Activated CD4-positive, alpha-beta T cell treated with anti-CD3 and anti-CD28 coated beads, Interleukin-2, amount 10 ng/mL, durations not matched to agents 7 days and 5 days (primary cell): Measurements from ENCODE around the gene DOC2A. TPM values are rescaled to one million over a fixed set of nuclear protein-coding genes. Genes with fewer than 3 reads are reported as not detected.
"Not testable (repeated sequence)": the region's sequence is repeated elsewhere in the genome, so short reads cannot be mapped to it uniquely, and the experiment has no call there.

Experiments used
- CTCF ChIA-PET: fragments of 350-600 bp; sonication (Branson Sonifier 250); formaldehyde crosslinking; loops from one replicate; lab custom pipeline; 2021; ENCODE audit warnings: antibody characterized with exemption; lab: Charles Lee
- POLR2A ChIA-PET: fragments of 350-600 bp; sonication (Branson Sonifier 250); formaldehyde crosslinking; loops from one replicate; lab custom pipeline; 2021; ENCODE audit warnings: antibody characterized with exemption; lab: Charles Lee
- DNase-seq: peaks from one replicate; pipeline ENCODE4 v3.0.0-alpha.2; 2020
- H3K27ac Mint-ChIP-seq: one replicate; pipeline ENCODE4 v1.8.0; 2021; ENCODE audit warnings: mild to moderate bottlenecking, moderate library complexity, mixed read lengths
- H3K27me3 Mint-ChIP-seq: one replicate; pipeline ENCODE4 v1.8.0; 2021; ENCODE audit warnings: mixed read lengths
- H3K36me3 Mint-ChIP-seq: one replicate; pipeline ENCODE4 v1.8.0; 2021; ENCODE audit warnings: low read depth, mixed read lengths
- H3K4me1 Mint-ChIP-seq: one replicate; pipeline ENCODE4 v1.8.0; 2021; ENCODE audit warnings: mixed read lengths
- H3K4me3 Mint-ChIP-seq: one replicate; pipeline ENCODE4 v1.8.0; 2021; ENCODE audit warnings: mild to moderate bottlenecking, moderate library complexity, mixed read lengths
- H3K9me3 Mint-ChIP-seq: one replicate; pipeline ENCODE4 v1.8.0; 2021; ENCODE audit warnings: mixed read lengths
- total RNA-seq, 2 experiments: library from RNA; stranded (reverse); gene quantifications; one replicate each; pipeline ENCODE4 v1.2.3, GENCODE V29; 2021

The DOC2A gene
- total RNA-seq, 2 experiments from 2014 or later = 0.19 to 0.30 TPM

GRCh38 chr16:30025156-30025555 is 14.3 kb upstream of the DOC2A start:
- no peak overlapping the region for H3K27ac Mint-ChIP-seq
- peaks cover 43% of the 10 kb centered on the region for H3K27me3 Mint-ChIP-seq
- H3K4me3 Mint-ChIP-seq = no peak overlapping the region
- ChIA-PET CTCF (interaction anchor here (0.5 to 0.7 kb wide), 2 partner anchors 13 to 192 kb away, joined by 3 read pairs; no protein-coding TSS in a partner anchor), POLR2A (no interaction called here)
- no peaks in the 10 kb centered on the region for H3K9me3 Mint-ChIP-seq
- DNase-seq = no peak
- peaks cover 9% of the 10 kb centered on the region for H3K4me1 Mint-ChIP-seq
- no peaks in the 10 kb centered on the region for H3K36me3 Mint-ChIP-seq

- H3K9me3 Mint-ChIP-seq = no peaks in the 10 kb centered on the region
- DNase-seq = no peak
- no peak overlapping the region for H3K4me3 Mint-ChIP-seq
- ChIA-PET POLR2A (no interaction called here), CTCF (no interaction called here)
- H3K36me3 Mint-ChIP-seq = no peaks in the 10 kb centered on the region
- H3K27me3 Mint-ChIP-seq = peaks cover 36% of the 10 kb centered on the region
- peaks cover 9% of the 10 kb centered on the region for H3K4me1 Mint-ChIP-seq
- H3K27ac Mint-ChIP-seq = no peak overlapping the region
These were observed 13.6 kb upstream of the DOC2A start for GRCh38 chr16:30024451-30024850.

GRCh38 chr16:30023586-30023985 is 12.8 kb upstream of the DOC2A start:
- peaks cover 31% of the 10 kb centered on the region for H3K27me3 Mint-ChIP-seq
- POLR2A ChIA-PET = no interaction called here

GRCh38 chr16:30022887-30023286 is 12.1 kb upstream of the DOC2A start, which contains the start of gene C16orf92:
C16orf92 (plus strand) TSS chr16:30023198; CDS start chr16:30023341, 143 bp downstream.
- peaks cover 24% of the 10 kb centered on the region for H3K27me3 Mint-ChIP-seq
- ChIA-PET CTCF (interaction anchor here (0.6 to 1.9 kb wide), 5 partner anchors 9 to 426 kb away, joined by 3 to 8 read pairs (median 3); partner anchors contain the start of gene TLCD3B), POLR2A (no interaction called here)
- no peaks in the 10 kb centered on the region for H3K36me3 Mint-ChIP-seq
- no peak within 1 kb of the TSS for H3K4me3 Mint-ChIP-seq
- no peak within 1 kb of the TSS for H3K27ac Mint-ChIP-seq
- no peaks in the 10 kb centered on the region for H3K9me3 Mint-ChIP-seq
- H3K4me1 Mint-ChIP-seq = peaks cover 9% of the 10 kb centered on the region
- no peak for DNase-seq

More at GRCh38 chr16:30023586-30023985, 12.8 kb upstream of the DOC2A start:
- no peaks in the 10 kb centered on the region for H3K9me3 Mint-ChIP-seq
- no peak overlapping the region for H3K27ac Mint-ChIP-seq
- H3K36me3 Mint-ChIP-seq = no peaks in the 10 kb centered on the region
- no peak overlapping the region for H3K4me3 Mint-ChIP-seq
- DNase-seq = no peak
- peaks cover 9% of the 10 kb centered on the region for H3K4me1 Mint-ChIP-seq
- CTCF ChIA-PET = interaction anchor here (0.9 to 1.9 kb wide), 4 partner anchors 8 to 115 kb away, joined by 3 to 8 read pairs (median 3); partner anchors contain the start of gene TLCD3B

GRCh38 chr16:30018731-30019158 is 7.9 kb upstream of the DOC2A start:
- ChIA-PET POLR2A (interaction anchor here (0.5 kb wide), 1 partner anchor 192 kb away, joined by 3 read pairs; no protein-coding TSS in a partner anchor), CTCF (interaction anchor here (0.5 to 1.3 kb wide), 5 partner anchors 11 to 337 kb away, joined by 3 to 4 read pairs (median 3); no protein-coding TSS in a partner anchor)
- DNase-seq = no peak
- Mint-ChIP-seq H3K27ac (no peak overlapping the region), H3K27me3 (peaks cover 17% of the 10 kb centered on the region), H3K9me3 (no peaks in the 10 kb centered on the region), H3K36me3 (no peaks in the 10 kb centered on the region), H3K4me3 (no peak overlapping the region), H3K4me1 (peaks cover 9% of the 10 kb centered on the region)

- H3K4me3 Mint-ChIP-seq, H3K27ac Mint-ChIP-seq, H3K36me3 Mint-ChIP-seq, H3K4me1 Mint-ChIP-seq, POLR2A ChIA-PET, H3K9me3 Mint-ChIP-seq, DNase-seq: not testable (repeated sequence)
- H3K27me3 Mint-ChIP-seq = peaks cover 18% of the 10 kb centered on the region
- CTCF ChIA-PET = interaction anchor here (0.6 to 1.8 kb wide), 4 partner anchors 11 to 216 kb away, joined by 3 to 8 read pairs (median 4); no protein-coding TSS in a partner anchor
These were observed 7.1 kb upstream of the DOC2A start for GRCh38 chr16:30017937-30018336.

- no peak overlapping the region for H3K27ac Mint-ChIP-seq
- ChIA-PET CTCF (interaction anchor here (0.6 to 1.8 kb wide), 3 partner anchors 11 to 227 kb away, joined by 3 to 8 read pairs (median 3); partner anchors contain the start of gene KIF22), POLR2A (no interaction called here)
- peaks cover 22% of the 10 kb centered on the region for H3K27me3 Mint-ChIP-seq
- no peak for DNase-seq
- no peaks in the 10 kb centered on the region for H3K9me3 Mint-ChIP-seq
- no peak overlapping the region for H3K4me3 Mint-ChIP-seq
- no peaks in the 10 kb centered on the region for H3K36me3 Mint-ChIP-seq
- peaks cover 9% of the 10 kb centered on the region for H3K4me1 Mint-ChIP-seq
These were observed 6.4 kb upstream of the DOC2A start for GRCh38 chr16:30017277-30017656.

GRCh38 chr16:30016555-30017276 is 5.9 kb upstream of the DOC2A start:
- Mint-ChIP-seq H3K36me3 (no peaks in the 10 kb centered on the region), H3K27me3 (peaks cover 27% of the 10 kb centered on the region), H3K4me1 (peaks cover 13% of the 10 kb centered on the region), H3K27ac (no peak overlapping the region), H3K4me3 (no peak overlapping the region), H3K9me3 (no peaks in the 10 kb centered on the region)
- DNase-seq = no peak
- CTCF ChIA-PET = interaction anchor here (0.6 to 1.8 kb wide), 3 partner anchors 11 to 226 kb away, joined by 3 to 8 read pairs (median 3); partner anchors contain the start of gene KIF22
- POLR2A ChIA-PET = no interaction called here

- DNase-seq, H3K9me3 Mint-ChIP-seq, H3K36me3 Mint-ChIP-seq, H3K27ac Mint-ChIP-seq, H3K4me1 Mint-ChIP-seq, POLR2A ChIA-PET, H3K4me3 Mint-ChIP-seq: not testable (repeated sequence)
- CTCF ChIA-PET = interaction anchor here (1.0 to 1.1 kb wide), 3 partner anchors 17 to 167 kb away, joined by 3 to 4 read pairs (median 3); partner anchors contain the start of gene INO80E
- peaks cover 22% of the 10 kb centered on the region for H3K27me3 Mint-ChIP-seq
These were observed 4.6 kb upstream of the DOC2A start for GRCh38 chr16:30015450-30015849.

GRCh38 chr16:30012598-30012997 is 1.8 kb upstream of the DOC2A start:
- H3K4me1 Mint-ChIP-seq, DNase-seq, H3K36me3 Mint-ChIP-seq, H3K9me3 Mint-ChIP-seq, H3K4me3 Mint-ChIP-seq, H3K27ac Mint-ChIP-seq, POLR2A ChIA-PET: not testable (repeated sequence)
- CTCF ChIA-PET = interaction anchor here (1.0 kb wide), 1 partner anchor 19 kb away, joined by 3 read pairs; the partner anchor contains the start of gene TLCD3B
- peaks cover 29% of the 10 kb centered on the region for H3K27me3 Mint-ChIP-seq

GRCh38 chr16:30011714-30012504 is 1.1 kb upstream of the DOC2A start:
- H3K4me1 Mint-ChIP-seq = peaks cover 6% of the 10 kb centered on the region
- H3K4me3 Mint-ChIP-seq = peak overlapping the region; percentile 73
- CTCF ChIA-PET = no interaction called here
- no peak for DNase-seq
- H3K9me3 Mint-ChIP-seq = no peaks in the 10 kb centered on the region
- no peaks in the 10 kb centered on the region for H3K36me3 Mint-ChIP-seq
- H3K27me3 Mint-ChIP-seq = peaks cover 26% of the 10 kb centered on the region
- no peak overlapping the region for H3K27ac Mint-ChIP-seq
- POLR2A ChIA-PET = no interaction called here

GRCh38 chr16:30009990-30010843 is 610 bp downstream of the DOC2A start:
- no peak for DNase-seq
- no peak overlapping the region for H3K27ac Mint-ChIP-seq
- peaks cover 26% of the 10 kb centered on the region for H3K27me3 Mint-ChIP-seq
- no peaks in the 10 kb centered on the region for H3K36me3 Mint-ChIP-seq
- H3K9me3 Mint-ChIP-seq = no peaks in the 10 kb centered on the region
- ChIA-PET POLR2A (interaction anchor here (0.6 kb wide), 1 partner anchor 122 kb away, joined by 5 read pairs; no protein-coding TSS in a partner anchor), CTCF (no interaction called here)
- H3K4me1 Mint-ChIP-seq = peaks cover 6% of the 10 kb centered on the region
- H3K4me3 Mint-ChIP-seq = peak overlapping the region; percentile 67
